GM18519 (cell line): ENCODE measurements around the gene NFAM1.

ENCODE experiments used
- ATAC-seq: cut with Tn5 transposase; IDR thresholded peaks from one replicate; pipeline ENCODE4 v1.9.1; 2021; ENCODE audit warnings: mild to moderate bottlenecking, moderate library complexity; ENCODE audit not compliant: unreplicated experiment, low FRiP score

NFAM1 gene

GRCh38 chr22:42387631-42388030, 44.6 kb downstream of the NFAM1 start:
- no peak for ATAC-seq

- ATAC-seq = no peak
Observed at GRCh38 chr22:42385696-42386095, 46.5 kb downstream of the NFAM1 start.

DNA sequence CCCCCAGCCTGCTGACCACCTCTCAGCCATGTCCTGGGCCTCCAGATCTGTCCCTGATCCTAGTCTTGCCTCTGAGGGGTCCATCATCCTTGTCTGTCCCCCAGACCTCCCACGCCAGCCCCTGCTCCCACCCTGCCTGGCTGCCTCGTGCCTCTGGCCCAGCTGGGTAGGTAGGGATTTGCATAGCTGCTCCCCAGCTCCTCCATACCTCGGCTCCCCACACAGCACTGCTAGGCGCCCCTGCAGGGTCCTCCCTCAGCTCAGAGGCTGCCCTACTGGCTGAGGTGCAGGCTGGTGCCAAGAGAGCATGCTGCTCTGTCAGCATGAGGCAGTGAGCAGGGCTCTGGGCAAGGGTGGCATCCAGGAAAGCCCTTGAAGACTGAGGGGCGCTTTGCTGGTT, 47.7 kb downstream of the NFAM1 start:
- no peak for ATAC-seq

DNA sequence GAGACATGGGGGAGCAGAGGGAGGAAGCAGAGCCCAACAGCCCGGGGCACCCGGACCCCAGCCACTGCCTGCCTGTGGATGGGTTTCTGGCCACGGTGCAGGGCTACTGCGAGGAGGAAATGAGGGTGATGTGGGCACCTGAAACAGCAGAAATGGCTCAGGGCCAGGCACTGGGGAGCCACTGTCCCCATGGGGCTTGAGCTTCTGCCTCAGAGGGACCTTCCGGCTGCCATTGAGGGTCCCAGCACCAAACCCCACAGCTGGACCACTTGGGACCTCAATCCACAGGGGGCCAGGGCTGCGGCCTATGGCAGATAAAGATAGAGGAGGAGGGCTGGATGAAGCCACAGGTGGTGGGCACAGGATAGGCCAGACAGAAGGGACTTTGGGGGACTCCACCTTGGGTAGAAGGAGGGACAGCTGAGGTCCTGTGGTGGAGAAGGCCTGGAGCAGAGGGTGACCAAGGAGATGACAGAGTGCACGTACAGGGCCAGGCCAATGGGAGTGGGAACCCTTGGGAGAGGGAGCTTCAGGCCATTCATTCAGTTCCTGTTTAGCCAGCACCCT, 48.3 kb downstream of the NFAM1 start:
- ATAC-seq = no peak

DNA sequence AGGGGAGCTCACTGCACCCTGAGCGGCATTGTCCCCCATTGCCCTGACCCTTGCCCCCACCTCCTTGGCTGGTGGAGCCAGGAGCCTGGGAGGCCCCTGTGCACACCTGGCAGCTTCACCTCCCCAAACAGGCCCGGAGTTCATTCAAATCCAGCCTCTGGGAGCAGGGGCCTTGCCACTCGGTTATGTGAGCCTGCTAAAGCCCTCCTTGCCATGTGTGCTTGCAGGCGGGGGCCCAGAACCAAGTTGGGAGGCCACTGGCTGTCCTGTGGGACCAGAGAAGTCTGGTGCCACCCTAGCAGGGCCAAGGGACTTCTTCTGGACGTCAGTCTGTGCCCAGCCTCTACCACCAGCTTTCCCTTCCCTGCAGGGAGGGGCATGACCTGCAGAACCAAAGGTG, 48.9 kb downstream of the NFAM1 start:
- ATAC-seq = no peak

GRCh38 chr22:42380769-42381551, 51.2 kb downstream of the NFAM1 start:
- ATAC-seq = no peak

DNA sequence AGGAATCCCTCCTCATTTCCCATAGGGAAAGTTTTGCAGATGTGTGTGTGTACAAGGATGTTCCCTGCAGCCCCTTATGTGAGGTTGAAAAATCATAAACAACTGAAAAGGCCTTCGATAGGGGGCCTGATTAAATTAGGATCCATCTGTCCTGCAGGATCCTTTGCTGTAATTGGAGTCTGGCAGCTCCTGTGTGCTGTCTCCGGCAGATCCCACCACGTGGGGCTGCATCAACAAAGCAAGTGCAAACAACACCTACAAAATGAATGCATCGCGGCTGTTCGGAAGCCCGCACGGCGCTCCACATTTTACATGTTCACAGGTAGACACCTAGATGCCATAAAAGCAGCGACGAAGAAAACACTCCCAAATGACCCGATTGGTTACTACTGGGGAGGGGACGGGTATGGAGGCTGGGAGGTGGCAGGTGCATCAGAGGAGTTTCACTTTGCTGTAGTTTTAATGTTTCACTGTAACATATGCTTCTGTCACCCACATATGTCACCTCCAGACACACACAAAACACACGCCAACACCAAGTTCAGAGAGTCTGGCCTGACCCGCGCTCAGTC, 52.2 kb downstream of the NFAM1 start:
- ATAC-seq = no peak

- ATAC-seq = no peak
Observed at GRCh38 chr22:42376711-42377554, 55.3 kb downstream of the NFAM1 start.

DNA sequence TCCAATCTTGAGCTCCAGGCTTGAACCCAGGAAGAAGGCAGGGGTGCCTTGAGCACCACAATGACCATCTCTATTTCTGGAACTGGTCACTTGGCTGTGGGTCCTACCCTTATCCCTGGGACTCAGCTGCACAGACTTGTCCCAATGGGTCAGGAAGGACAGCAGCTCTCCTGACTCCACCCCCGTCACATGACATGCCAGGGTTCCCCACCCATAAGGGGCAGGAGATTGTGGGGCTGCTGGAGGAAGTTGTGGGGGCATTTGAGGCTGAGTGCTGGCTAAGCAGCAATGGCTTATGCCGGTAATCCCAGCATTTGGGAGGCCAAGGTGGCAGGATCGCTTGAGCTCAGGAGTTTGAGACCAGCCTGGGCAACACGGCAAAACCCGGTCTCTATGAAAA, 56.2 kb downstream of the NFAM1 start:
- ATAC-seq = no peak

- no peak for ATAC-seq
Observed at GRCh38 chr22:42372976-42373375, 59.2 kb downstream of the NFAM1 start.

- ATAC-seq = no peak
Observed at GRCh38 chr22:42371501-42371900, 60.7 kb downstream of the NFAM1 start.

GRCh38 chr22:42371099-42371498, 61.1 kb downstream of the NFAM1 start:
- no peak for ATAC-seq

GRCh38 chr22:42369250-42370041, 62.8 kb downstream of the NFAM1 start:
- peak; percentile 84 for ATAC-seq

DNA sequence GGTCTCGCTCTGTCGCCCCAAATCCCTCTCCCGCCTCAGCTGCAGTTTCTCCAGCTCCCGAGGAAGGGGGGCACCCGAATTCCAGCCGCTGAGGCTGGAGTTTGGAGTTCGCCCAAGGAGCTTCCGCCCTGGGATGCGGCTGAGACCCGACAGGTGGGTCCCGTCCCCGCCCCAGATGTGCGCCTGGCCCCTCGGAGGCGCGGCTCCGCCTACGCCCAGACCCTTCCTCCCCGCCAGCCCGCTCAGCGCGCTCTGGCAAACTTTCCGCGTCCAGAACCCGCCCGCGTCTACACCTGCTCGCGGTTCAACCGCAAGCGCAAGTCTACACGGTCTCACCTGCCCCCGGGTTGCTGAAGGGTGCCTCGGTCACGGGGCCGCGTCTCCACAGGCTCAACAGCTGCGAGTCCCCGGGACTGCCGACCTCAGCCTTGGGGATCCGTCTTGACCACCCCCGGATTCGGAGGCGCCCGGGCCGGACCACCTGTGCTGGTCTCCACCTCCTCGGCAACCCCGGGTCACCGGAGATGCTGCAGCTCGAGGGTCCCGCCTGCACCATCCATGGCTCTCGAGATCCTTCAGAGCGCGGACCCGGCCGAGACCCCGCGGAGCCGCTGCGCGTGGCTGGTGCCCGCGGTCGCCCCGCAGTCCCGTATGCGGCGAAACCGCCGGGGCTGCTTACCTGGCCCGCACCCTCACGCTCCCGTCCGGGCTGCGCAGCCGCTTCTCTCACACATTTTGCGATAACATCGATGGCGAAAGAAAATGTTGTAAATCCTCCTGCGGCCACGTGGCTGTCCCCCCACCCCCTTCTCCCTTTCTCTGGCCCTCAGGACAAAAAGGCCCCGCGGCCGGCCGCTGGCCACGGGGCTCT, 63.6 kb downstream of the NFAM1 start:
- ATAC-seq = no peak

DNA sequence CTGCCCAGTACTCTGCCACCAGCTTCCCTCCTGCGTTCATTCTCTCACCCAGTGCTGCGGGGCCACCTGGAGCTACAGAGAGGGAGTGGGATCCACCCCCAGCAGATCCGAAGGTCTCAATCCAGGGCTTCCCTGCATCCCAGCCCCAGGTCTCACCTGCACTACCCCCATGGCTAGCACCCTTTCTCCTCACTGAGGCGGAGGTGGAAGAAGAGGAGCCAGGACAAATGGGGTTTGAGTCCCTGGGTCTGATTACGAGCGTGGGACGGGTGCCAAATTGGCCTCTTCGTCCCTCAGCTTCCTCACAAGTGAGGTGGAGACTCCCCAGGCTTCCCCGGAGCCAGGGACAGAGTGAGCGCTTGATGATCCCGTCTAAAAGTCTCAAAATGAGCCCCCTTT, 64.2 kb downstream of the NFAM1 start:
- no peak for ATAC-seq

DNA sequence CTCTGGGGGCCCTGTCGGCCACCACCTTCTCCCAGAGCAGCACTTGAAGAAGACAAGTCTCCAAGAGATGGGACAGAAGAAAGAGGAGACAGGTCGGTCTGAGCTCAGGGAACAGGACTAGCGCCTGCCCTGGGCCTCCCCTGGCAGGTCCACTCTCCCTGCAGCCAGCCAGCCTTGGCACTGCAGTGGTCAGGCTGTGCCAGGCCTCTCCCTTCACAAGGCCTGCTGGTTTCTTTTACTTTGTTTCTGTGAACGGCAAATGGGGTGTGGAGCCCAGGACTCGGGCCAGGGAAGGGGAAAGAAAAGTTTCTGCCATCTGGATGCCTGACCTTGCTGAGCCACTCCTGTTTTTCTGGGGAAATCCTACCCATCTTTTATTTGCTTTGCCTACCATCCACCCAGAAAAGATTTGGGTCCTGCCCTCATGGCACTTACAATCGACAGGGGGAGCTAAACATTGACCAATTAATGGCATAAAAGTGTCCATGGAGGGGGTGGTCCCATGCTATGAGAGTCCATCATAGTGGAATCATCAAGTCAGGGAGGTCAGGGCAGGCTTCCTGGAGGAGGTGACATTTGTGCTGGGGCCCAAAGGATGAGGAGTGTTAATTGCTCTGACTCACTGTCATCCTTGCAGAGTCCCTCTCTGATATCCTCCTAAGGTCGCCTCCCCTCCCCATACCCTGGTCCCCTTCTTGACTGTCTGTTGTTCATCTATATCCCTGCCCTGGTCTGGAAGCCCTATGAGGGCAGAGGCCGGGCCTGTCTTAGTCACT, 65.2 kb downstream of the NFAM1 start:
- no peak for ATAC-seq

DNA sequence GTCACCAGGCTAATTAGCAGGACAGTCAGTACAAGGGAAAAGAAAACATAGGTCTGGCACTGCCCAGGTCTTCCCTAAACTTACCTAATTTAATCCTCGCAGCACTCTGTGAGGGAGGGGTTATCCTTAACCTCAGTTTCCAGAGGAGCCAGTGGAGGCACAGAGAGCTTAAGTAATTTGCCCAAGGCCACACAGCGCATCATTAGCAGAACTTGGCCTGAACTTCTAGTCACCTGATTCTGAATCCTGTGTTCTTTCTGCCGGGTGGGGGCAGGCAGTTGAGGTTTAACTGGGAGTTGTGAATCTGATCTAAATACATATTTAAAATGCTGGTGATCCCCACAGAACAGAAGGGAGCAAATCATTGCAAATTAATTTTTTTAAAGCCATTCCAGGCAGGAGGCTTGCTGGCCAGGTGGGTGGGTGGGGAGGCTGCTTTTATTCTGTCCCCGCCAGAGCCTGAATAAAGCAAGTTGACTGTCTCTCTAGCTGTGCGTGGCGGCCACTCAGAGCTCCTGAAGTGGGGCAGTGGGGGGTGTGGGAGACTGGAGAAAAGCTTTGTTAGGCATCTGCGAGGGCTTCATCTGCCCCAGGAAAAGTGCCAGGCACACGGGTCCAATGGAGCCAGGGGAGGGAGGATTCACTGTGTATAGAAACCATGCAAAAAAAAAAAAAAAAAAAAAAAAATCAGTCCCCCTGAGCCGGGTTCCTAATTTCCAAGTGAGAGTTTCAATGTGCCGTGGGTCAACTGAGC, 66.1 kb downstream of the NFAM1 start:
- no peak for ATAC-seq
